Measurements from ENCODE around the gene IKZF2.

GRCh38 chr2:213086050-213086449 lies 65.4 kb downstream of the IKZF2 start:
- TF ChIP-seq CTCF (IDR thresholded peaks at IDR 0.05): no peak
- no peak for TF ChIP-seq POLR2A (IDR thresholded peaks at IDR 0.05)

Measured in heart left ventricle (tissue), 13 donors.